ENCODE measurements around the gene UBAP1L.
"Not testable (repeated sequence)": the region's sequence is repeated elsewhere in the genome, so short reads cannot be mapped to it uniquely, and the experiment has no call there.

UBAP1L gene

GRCh38 chr15:65115086-65115485 is at the start of gene UBAP1L:
Gene UBAP1L, minus strand, starts transcription at chr15:65115200. Its CDS starts 8,985 bp downstream, at chr15:65106215.
- DNase-seq: no peak

GRCh38 chr15:65164139-65164538 is 49.1 kb upstream of the UBAP1L start:
- DNase-seq: no peak

GRCh38 chr15:65163041-65163440 is 48.0 kb upstream of the UBAP1L start:
- no peak for DNase-seq

- no peak for DNase-seq
These were observed 41.7 kb upstream of the UBAP1L start for GRCh38 chr15:65156692-65157091.

- no peak for DNase-seq
These were observed 39.7 kb upstream of the UBAP1L start for GRCh38 chr15:65154720-65155119.

- DNase-seq: no peak
These were observed 32.9 kb upstream of the UBAP1L start for GRCh38 chr15:65147902-65148301.

GRCh38 chr15:65146438-65146837 is 31.4 kb upstream of the UBAP1L start:
- DNase-seq: no peak

GRCh38 chr15:65138631-65139030 is 23.6 kb upstream of the UBAP1L start:
- DNase-seq: not testable (repeated sequence)

- not testable (repeated sequence) for DNase-seq
These were observed 22.9 kb upstream of the UBAP1L start for GRCh38 chr15:65137893-65138292.

- DNase-seq: not testable (repeated sequence)
These were observed 22.1 kb upstream of the UBAP1L start for GRCh38 chr15:65137089-65137488.

GRCh38 chr15:65134538-65134937 is 19.5 kb upstream of the UBAP1L start:
- DNase-seq: no peak

GRCh38 chr15:65133548-65134200 is 18.7 kb upstream of the UBAP1L start, which contains the start of gene PDCD7:
Gene PDCD7, minus strand, starts transcription at chr15:65133808. Its CDS starts 27 bp downstream, at chr15:65133781.
- peak; percentile 47 to 89 (median 80) for DNase-seq

GRCh38 chr15:65132878-65133547 is 18.0 kb upstream of the UBAP1L start:
- DNase-seq: peak in 5 of 14 donors; percentile 22 to 58 (median 36)

GRCh38 chr15:65130941-65131340 is 15.9 kb upstream of the UBAP1L start:
- DNase-seq: no peak

- DNase-seq: no peak
These were observed 542 bp upstream of the UBAP1L start for GRCh38 chr15:65115542-65115941.

- no peak for DNase-seq
These were observed 4.2 kb downstream of the UBAP1L start for GRCh38 chr15:65110676-65111292.

- no peak for DNase-seq
These were observed 8.9 kb downstream of the UBAP1L start for GRCh38 chr15:65106011-65106590.

GRCh38 chr15:65105038-65105437 is 10.0 kb downstream of the UBAP1L start:
- DNase-seq: no peak

- DNase-seq: no peak
These were observed 12.1 kb downstream of the UBAP1L start for GRCh38 chr15:65102912-65103311.

- DNase-seq: no peak
These were observed 12.9 kb downstream of the UBAP1L start for GRCh38 chr15:65101891-65102708.

- peak in 10 of 14 donors; percentile 11 to 55 (median 30) for DNase-seq
These were observed 13.5 kb downstream of the UBAP1L start for GRCh38 chr15:65101411-65101890.

GRCh38 chr15:65100442-65100841 is 14.6 kb downstream of the UBAP1L start:
- no peak for DNase-seq

Data from C1 segment of cervical spinal cord (tissue), 14 donors.